Esophagus muscularis mucosa (tissue), 4 donors: Measurements from ENCODE around the gene USH1G.

ENCODE experiments used
- CTCF ChIP-seq, 3 experiments: fragments of 200-600 bp in 2 of 3; fragments of 450-650 bp in 1 of 3; sonication (generic) in 2 of 3; IDR thresholded peaks; one replicate each; pipeline ENCODE4 v1.5.1; 2017 to 2019; ENCODE audit warnings: antibody characterized with exemption in 3 of 3, mild to moderate bottlenecking in 2 of 3, moderate library complexity in 1 of 3
- EP300 ChIP-seq: sonication (generic); formaldehyde crosslinking; IDR thresholded peaks from one replicate; pipeline ENCODE4 v1.6.1; 2017; ENCODE audit warnings: antibody characterized with exemption
- POLR2A ChIP-seq: fragments of 450-650 bp; IDR thresholded peaks from one replicate; pipeline ENCODE4 v1.6.1; 2017; ENCODE audit warnings: antibody characterized with exemption, moderate library complexity, mild to moderate bottlenecking, low read depth
- POLR2AphosphoS5 ChIP-seq, 2 donors: sonication (generic); formaldehyde crosslinking; IDR thresholded peaks; one replicate each; pipeline ENCODE4 v1.6.1; 2017; ENCODE audit warnings: antibody characterized with exemption in 2 of 2

- no peak for TF ChIP-seq CTCF (IDR thresholded peaks at IDR 0.05)
- no peak for TF ChIP-seq POLR2AphosphoS5 (IDR thresholded peaks at IDR 0.05)
- no peak for TF ChIP-seq POLR2A
- TF ChIP-seq EP300: no peak
Observed at GRCh38 chr17:74879308-74879707, 43.7 kb downstream of the USH1G start.
